ENCODE results near the gene MICALL2. TPM values are rescaled to one million over a fixed set of nuclear protein-coding genes. Genes with fewer than 3 reads are reported as not detected.

MICALL2 gene
- 10 to 100 TPM in 1 of 12 donors, 1 to 10 TPM in 10, not detected in 1; 3.9 to 11.7 (median 5.1) TPM for polyA plus RNA-seq (ENCODE audit: insufficient read length in 12 of 12)
- long read RNA-seq, donor 1, partial matches to known transcripts, result 29 of 34 reads
- long read RNA-seq, donor 1, other reads (novel, unspliced or antisense), result 0 of 34 reads
- long read RNA-seq, donor 2, result 0 reads
- long read RNA-seq, donor 3, result 0 reads
- long read RNA-seq, donor 4, result 0 reads
- long read RNA-seq, donor 5, partial matches to known transcripts, result 0 of 1 reads
- long read RNA-seq, donor 5, other reads (novel, unspliced or antisense), result 0 of 1 reads
- long read RNA-seq, donor 6, result 0 reads
- long read RNA-seq, donor 7, result 0 reads
- long read RNA-seq, donor 8, partial matches to known transcripts, result 0 of 1 reads
- long read RNA-seq, donor 8, other reads (novel, unspliced or antisense), result 0 of 1 reads
- long read RNA-seq, donor 9, result 0 reads
- long read RNA-seq, donor 10, result 0 reads
- long read RNA-seq, donor 11, partial matches to known transcripts, result 0 of 3 reads
- long read RNA-seq, donor 11, other reads (novel, unspliced or antisense), result 0 of 3 reads

DNA sequence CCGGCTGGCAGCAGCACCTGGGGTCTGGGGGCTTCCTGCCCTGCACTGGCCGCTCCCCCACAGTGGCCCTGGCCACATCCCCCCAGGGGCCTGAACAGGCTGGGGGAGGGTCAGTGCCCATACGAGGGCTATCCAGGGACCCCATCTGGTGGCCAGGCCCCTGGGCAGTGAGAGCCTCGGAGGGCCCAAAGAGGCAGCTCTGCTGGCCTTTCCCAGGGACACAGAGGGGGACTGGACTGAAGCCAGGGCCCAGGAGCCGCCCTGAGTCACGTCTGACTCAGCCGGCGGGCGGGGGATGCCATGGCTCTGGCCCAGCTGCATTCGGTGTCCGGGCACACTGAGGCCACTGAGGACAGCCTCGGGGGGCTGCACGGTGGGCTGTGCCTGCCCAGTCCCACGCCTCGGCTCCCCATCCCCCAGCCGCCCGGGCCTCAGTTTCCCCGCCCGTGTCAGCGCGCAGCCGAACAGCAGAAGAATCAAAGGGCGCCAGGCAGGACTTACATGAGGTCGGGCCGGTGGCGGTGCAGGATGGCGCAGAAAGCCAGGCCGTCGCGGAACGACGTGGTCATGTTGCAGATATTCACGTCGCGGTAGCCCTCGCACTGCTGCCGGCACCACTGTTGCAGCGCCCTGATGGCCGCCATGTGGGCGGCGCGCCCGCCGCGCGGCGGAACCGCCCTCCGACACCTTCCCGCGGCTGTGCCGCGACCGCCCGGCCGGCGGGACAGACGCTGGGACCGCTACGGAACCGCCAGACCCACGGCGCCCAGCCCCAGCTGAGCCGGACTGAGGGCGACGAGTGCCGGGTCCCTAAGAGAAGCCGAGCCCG, at the start of gene MICALL2:
TSS of gene MICALL2 (minus strand) at position 788 of the 829 bp plus-strand sequence. CDS start at position 644, 144 bp downstream.
- DNase-seq, result no peak

DNA sequence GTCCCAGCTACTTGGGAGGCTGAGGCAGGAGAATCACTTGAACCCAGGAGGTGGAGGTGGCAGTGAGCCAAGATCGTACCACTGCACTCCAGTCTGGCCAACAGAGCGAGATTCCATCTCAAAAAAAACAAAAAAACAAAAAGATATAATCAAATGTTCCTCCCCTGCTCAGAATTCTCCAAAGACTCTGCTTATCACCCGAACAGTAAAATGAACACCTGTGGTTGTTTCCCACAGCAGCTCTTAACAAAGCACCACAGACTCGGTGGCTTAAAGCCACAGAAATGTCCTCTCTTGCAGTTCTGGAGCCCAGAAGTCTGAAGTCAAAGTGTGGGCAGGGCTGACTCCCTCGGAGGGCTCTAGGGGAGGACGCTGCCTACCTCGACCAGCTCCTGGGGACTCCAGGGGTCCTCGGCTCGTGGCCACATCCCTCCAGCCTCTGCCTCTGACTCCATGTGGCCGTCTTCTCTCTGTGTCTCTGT, 49.0 kb upstream of the MICALL2 start:
- DNase-seq, result no peak

DNA sequence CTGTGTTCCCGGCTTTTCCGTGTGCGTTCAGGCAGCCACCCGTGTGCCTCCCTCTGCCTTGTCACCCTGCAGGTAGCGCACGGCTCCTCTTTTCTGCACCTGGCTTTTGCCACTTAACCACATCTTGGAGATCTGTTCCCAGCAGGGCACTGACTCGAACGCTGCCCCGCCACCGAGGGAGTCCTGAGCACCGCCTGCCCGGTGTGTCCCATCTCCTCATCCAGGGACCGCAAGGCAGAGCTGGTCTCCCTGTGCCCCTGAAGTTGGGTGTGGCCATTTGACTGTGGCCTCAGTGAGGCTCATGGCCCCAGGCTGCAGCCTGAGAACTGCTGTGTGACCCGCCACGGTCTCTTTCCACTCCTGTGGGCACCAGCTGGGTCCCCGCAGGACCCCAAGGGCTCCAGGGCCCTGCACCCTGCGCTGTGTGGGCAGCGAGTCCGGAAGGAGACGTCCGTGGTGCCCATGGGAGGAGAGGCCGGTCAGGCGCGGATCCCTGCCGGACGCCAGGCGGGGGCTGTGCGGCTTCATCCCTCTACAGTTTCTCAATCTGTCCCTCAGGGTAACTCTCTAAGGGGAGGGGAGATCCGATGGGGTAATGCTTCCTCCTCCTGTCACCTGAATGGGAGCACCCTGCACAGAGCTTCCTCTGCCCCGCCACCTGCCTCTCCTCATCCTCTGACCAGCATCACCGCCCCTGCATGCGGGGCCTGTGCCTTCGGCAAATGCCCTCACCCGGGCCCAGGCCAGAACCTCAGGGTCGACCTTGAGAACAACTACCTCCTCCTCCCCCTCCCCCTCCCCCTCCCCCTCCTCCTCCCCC, 46.7 kb upstream of the MICALL2 start:
- DNase-seq, result no peak

DNA sequence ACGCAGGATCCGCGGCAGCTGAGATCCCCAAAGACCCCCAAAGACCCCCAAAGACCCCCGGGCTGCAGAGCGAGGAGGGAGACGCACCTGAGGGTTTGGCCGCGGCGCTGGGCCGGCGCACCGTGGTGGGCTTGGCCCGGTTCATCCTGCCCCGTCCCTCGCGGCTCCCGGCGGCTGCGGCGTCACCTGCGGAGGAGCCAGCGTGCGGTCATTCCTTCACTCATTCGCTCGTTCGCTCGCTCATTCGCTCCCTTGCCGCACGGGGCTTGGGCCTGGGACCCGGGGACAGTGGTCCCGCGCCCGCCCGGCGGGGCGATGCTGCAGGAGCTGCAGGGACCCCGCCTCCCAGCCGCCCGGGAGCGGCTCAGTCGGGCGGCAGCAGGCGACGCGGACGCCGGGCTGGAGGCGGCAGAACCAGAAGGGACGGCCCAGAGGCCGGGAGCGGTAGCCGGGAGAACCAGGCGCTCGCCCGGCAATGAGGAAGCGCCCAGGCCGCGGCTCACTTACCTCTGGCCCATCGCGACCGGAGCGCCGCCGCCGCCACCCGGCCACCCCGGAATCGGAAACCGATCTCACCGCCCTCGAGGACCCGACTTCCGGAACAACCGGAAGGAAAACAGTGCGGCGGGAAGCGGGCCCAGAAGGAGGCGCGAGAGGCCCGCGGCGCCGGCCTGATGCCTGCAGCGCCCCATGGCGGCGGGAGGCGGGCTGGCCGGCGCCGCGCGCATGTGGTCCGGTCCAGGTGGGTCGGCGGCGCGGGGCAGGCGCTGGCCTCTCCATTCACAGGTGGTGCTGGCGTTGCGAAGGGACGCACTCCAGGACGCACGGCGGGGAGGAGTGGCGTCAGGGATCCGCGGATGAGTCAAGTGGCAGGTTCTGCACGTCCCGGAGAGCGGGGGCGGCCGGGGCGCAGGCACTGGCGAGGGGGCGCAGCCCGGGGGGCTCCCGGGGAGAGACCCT, 44.8 kb upstream of the MICALL2 start, which contains the start of gene INTS1:
TSS of gene INTS1 (minus strand) at position 574 of the 960 bp plus-strand sequence. CDS start at position 145, 429 bp downstream.
- peak; percentile 92 for DNase-seq

DNA sequence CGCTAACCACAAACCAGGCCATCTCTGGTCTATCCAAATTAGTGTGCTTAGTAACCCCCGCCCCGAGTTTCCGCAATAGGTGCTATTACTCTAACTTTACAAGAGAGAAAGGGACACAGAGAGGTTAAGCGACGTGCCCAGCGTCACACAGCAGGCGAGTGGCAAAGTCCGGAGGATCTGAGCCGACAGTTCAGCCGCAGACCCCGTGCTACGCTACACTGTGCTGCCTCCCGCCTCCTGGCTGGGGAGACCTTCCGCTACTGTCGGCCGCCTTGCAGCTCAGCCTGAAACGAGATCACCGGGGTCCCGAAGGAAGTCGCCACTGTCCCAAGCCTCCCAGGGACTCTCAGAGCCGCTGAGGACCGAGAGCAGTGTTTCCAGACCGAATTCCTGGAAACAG, 44.1 kb upstream of the MICALL2 start:
- no peak for DNase-seq

DNA sequence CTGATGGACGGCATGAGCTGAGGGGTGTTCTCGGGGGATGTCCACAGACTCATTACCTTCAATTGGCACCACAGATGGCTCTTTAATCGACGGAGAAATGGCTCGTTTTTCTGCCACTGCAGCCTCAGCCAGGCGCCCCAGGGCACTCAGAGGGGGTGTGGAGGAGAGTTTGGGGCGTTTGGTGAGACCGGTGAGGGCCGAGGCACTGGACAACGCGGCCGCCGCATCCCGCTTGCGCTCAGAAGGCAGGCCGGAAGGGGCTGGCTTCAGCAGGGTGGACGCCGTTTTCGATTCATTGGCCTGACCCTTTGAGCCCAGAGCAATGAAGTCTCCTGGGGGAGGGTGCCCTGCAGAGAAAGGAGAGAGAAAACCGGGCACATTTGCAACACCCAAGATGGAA, 43.6 kb upstream of the MICALL2 start:
- no peak for DNase-seq

DNA sequence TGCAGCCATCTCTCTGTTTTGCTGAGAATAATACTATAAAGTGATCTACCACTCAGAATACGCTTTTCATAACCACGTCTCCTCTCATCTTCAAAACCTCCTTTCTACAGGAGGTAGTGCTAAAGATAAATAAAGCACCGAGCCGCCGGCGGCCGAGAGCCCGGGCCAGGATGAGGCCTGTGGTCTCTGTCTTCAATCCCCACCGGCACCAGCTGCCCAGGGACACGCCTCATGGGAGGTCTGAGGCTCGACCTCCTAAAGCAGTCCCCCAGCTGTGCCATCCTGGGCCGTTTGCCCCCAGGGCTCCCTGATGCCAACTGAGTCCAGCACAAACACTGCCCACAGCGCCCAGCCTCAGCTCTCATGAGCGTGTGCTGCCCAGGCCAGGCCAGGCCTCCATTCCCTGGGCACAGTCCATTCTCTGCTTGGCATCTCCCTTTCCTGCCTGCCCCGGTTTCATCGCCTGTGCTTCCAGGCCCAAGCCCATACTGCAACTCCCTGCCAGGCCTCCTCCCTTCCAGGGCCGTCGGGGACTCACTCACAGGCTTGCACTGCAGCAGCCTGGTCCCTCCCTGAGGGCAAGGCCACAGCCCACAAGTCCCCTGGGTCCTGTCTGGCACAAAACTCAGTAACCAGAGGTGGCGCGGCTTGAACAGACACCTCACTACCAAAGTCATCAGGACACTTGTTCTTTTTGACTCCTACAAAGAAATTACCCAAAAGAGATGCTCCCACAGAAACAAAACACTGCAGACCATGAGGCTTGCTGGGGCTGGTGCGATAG, 42.4 kb upstream of the MICALL2 start:
- no peak for DNase-seq

DNA sequence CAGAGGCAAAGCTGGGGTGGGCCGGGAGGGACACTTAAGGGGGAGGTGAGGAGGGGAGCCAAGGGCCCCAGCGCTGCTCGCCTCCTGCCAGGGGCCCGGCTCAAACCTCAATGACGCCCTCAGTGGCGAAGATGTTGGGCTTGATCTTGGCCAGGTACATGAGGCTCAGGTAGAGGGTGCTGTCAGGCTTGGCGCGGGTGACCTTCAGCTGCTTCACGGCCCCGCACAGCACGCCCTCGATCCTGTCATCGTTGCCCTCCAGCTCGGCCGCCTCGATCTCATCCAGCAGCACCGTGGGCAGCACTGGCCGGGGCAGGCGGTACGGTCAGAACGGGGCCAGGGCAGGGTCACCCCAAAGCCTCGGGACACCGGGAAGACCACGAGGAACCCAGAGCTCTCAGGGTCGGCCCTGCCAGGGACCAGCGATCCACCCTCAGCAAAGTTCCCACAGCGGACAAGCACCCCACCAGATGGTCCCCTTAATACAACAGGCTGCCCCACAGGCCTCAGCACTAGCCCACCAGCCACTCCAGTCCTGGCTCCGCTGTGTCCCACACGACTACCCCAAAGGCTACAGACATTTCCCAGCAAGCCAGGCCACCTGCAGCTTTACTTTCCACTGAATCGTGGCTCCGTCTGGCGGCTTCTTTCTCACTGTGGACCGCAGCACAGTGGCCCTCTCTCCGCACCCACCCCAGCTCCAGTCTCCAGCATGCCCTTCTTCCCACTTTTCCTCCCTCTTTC, 41.0 kb upstream of the MICALL2 start:
- no peak for DNase-seq

DNA sequence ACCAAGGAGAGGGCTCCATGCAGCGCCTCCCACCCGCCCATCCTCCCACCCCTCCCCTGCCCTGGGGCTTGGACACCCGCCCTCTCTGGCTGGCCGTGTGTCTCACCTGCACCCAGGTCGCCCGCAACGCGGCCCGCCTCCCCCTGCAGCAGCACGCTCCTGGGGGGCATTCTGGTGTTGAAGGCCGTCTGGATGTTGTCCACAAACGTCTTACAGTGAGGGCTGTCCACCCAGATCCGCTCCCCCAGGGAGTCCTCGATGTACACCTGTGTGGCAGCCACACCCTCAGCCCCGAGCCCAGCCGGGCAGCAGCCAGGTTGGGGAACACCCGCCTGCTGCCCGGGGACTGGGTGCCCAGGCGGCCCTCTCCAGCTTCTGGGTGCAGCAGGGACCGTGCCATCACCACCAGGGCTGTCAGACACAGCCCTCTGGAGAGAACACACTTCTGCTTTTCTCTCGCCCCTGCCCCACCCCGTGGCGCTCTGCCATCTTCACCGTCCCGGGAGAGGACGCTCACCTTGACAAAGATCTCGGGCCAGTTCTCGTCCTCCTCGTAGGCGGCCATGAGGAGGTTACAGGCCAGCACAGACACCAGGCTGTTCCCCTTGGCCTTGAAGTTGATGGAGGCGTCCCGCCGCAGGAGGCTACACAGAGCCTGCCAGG, 40.2 kb upstream of the MICALL2 start:
- DNase-seq, result no peak

DNA sequence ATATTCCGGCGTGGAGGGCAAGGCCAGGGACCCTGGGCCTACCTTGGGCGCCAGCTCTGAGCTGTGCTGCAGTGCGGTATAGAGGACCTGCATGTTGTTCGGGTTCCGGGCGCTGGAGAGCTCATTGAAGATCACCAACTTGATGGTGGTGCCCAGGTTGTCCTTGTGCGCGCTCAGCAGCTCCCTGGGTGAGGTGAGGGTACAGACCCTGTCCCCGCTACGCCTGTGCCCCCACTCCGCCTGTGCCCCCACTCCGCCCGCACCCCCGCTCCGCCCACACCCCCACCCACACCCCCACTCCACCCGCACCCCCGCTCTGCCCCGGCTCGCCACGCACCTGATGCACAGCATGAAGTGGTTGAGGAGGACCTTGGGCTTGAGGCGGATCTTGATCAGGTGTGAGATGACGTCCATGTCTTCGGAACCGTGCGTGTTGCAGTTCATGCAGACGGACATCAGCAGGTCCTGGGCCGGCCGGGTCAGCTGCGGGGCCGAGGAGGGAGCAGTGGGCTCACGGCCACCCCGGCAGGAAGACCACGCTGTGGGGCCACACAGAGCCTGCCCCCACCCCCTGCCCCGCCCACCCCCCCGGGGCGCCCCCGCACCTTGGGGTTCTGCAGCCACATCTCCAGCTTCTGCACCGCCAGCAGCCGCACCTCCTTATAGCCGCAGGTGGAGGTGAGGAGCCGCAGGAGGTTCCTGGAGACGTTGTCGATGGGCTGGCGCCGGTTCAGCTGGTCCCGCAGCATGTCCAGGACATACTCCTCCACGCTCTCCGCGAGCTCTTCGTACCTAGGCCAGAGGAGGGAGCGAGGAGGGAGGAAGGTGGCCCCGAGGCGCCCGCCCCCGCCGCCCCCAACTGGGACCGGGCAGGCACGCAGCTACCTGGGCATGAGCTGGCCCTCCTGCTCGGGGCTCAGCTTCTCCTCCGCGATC, 39.4 kb upstream of the MICALL2 start:
- no peak for DNase-seq

DNA sequence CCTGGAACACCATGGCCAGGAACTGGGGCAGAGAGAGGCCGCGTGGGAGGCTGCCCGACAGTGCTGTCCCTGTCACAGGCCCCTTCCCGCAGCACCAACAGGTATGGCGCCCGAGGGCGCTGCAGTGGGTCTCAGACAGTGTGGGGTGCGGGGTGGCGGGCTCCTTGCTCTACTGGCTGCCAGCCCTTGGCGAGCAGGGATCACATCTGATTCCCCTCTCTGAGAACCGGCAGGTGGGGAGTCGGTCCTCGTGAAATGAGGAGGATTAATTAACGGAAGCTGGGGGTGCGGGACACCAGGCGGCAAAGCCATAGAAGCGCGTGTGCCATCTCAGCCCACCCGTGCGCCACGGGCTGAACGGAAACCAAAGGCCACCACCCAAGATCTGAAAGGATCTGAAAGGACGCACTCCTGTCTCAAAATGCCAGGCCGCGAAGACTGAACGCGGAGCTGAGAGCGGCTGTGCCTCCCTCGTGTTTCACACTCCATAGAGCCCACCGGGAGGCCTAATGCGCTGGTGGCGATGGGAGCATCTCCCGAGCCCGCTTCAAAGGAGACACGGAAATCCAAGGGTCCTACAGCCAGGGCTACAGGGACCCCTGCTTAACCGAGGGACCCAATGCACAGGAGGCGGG, 38.1 kb upstream of the MICALL2 start:
- DNase-seq, result no peak

DNA sequence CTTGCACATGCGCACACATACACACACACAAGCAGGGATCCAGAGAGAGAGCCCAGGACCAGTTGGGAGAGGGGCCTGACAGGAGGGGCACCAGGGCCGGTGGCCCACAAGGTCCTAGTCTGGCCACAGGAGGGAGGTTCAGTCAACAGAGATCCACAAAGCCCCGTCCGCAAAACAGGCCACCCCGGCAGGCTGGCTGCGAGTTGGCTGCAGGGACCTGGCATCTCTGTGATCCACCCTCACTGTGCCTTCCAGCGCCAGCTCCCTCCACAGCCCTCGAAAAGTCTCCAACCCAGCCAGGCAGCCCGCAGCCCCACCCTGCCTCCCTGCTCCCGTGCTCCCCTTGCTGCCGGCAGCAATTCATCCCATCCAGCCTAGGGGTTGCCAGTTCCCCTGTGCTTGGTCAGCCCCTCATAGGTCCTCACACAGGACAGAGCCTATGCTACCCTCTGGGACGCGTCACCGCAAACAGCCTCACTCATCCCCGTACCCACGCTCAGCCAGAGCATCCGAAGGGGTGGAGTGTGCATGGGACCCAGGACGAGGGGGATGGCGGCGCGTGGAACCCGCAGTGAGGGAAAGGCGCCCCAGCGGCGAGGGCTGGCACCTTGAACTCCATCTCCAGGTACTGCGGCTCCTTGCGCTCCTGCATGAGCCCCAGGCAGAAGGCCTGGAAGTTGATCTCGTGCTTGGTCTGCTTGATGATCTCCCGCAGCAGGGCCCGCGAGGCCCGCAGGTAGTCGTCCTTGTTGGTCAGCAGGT, 37.4 kb upstream of the MICALL2 start:
- no peak for DNase-seq

DNA sequence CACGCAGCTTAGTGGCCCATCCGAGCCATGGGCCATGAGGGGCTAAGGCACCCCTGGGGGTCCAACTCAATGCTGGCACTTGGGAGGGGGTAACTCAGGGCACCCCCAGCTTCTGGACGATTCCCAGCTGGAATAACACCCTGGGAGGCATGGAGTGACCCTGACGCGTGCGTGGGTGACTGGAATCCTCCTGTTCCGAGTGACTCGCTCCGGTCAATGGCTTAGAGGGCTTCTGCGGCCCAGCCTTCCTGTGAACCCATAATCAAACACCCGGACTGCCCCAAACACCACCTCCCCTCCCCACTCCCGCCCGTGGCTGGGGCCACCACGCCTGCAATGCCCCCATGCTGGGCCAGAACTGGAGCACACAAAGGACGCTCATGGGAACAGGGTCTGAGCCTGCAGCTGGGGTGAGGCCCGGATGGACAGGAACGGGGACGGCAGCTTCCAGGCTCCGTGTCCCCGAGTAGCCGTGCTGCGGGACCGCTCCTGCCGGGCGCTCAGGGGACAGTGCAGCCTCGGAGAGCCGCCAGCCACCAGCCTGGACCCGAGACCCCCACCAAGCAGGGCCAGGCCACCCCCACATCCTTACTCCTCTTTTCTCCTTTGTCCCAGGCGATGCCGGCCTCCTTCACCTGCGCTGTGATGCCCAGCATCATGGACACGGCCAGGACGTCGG, 36.4 kb upstream of the MICALL2 start:
- no peak for DNase-seq

DNA sequence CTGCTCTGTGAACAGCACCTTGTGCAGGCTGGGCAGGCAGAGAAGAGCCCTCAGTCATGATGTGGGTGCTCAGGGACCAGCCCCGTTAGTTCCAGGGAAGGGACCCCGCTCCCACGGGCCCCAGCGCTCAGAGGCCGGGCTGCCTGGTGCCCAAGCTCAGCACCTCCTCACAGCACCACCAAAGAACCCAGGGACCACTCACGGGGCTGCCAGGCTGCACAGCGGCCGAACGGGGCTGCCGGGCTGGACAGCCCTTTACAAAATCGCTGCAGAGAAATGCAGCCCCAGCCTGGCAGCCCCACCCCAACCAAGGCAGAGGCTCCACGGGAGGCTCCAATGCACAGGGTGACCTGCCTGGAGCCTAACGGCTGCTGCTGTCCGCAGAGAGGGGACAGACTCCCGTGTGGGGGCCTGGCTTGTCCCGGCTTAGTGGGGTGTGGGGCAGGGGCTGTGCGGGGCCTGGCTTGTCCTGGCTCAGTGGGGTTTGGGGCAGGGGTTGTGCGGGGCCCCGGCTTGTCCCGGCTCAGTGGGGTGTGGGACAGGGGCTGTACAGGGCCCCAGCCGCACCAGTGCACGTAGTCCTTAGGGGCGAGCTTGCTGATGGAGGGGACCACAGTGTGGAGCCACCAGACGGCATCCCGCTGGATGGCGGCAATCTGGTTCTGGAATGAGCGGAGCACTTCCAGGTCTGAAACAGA, 35.7 kb upstream of the MICALL2 start:
- DNase-seq, result no peak
